ENCODE results near the gene IGDCC3.

The IGDCC3 gene

GRCh38 chr15:65330934-65331645, 46.7 kb downstream of the IGDCC3 start:
- in situ Hi-C loops (cut with HindIII; ENCODE audit: low sequenced_read_pairs): no loop called here

GRCh38 chr15:65329984-65330735, 47.6 kb downstream of the IGDCC3 start:
- in situ Hi-C loops (cut with HindIII; ENCODE audit: low sequenced_read_pairs): no loop called here

DNA sequence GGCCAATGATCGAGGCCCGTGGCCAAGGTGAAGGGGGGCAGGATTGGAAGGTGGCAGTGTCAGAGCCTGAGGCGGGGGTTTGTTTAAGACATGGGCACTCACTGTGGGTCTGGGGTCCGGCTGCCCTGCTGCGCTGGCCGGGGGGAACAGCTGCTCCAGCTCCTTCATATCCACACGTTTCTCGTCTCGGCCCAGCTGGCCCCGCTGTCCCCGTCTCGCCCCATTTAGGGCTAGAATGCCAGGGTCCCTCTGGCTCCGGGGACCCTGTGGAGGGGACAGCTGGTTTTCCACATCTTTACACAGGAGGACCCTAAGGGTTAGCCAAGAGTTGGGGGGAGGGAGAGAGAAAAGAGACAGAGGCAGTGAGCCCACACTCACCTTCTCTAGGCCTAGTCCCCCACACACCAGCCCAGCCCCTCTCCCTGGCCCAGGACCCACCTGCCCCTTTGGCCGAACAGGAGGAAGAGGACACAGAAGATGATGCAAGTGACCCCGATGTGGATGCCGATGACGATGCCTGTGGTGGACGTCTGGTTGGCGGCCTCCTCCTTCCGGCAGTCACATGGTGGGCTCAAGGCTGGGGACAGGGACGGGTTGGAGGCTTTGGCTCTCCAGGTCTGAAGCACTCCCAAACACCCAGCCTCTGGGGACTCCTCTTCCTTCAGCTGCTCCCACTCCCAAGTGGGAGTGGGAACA, 48.4 kb downstream of the IGDCC3 start:
- in situ Hi-C loops (cut with HindIII; ENCODE audit: low sequenced_read_pairs): no loop called here

GRCh38 chr15:65328506-65329287, 49.1 kb downstream of the IGDCC3 start:
- in situ Hi-C loops (cut with HindIII; ENCODE audit: low sequenced_read_pairs): no loop called here

DNA sequence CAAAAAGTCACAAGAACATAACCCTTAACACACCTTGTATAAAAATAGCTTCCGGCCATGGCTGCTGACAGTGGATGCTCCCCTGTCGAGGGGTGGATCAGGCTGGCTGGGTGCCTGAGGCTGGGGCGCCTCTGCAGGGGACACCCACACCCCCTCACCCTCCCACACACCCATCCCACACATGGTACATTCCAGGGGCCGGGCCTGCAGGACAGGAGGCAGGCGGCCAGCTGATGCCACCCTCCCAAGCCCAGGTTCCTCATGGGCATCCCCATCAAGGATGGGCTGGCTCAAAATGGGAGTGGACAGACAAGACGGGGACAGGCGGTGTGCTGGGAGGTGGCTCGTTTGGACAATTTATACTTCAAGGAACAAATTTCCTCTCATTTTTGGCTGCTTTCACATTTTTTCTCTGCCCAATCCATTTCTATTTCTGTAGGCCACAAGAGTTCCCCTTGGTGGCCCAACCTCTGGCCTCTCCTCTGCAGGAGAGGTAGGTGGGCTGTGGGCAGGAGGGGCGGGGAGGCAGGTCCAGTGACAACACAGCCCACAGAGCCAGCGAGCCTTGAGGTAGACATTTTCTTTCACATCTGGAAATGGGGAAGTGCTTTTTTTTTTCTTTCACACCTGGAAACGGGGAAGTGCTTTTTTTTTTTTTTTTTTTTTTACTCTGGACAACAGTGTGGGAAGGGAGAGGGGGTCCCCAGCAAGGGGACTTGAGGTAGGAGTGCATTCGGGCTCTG, 50.0 kb downstream of the IGDCC3 start:
- in situ Hi-C loops (cut with HindIII; ENCODE audit: low sequenced_read_pairs): no loop called here

DNA sequence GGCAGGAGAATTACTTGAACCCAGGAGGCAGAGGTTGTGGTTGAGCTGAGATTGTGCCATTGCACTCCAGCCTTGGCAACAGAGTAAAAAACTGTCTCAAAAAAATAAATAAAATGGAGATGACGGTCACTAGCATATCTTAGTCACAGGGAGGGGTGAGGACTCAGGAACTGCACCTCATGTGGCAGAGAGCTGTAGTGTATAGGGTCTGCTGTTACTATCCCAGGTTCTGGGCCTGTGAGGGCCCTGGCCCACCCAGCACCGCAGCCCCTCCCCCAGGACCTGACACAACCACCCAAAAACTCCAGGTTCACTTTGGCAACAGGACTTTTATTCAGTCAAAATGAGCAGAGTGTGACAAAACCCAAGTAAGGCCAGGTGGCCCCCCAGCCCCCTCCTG, 51.0 kb downstream of the IGDCC3 start:
- in situ Hi-C loops (cut with HindIII; ENCODE audit: low sequenced_read_pairs): no loop called here

DNA sequence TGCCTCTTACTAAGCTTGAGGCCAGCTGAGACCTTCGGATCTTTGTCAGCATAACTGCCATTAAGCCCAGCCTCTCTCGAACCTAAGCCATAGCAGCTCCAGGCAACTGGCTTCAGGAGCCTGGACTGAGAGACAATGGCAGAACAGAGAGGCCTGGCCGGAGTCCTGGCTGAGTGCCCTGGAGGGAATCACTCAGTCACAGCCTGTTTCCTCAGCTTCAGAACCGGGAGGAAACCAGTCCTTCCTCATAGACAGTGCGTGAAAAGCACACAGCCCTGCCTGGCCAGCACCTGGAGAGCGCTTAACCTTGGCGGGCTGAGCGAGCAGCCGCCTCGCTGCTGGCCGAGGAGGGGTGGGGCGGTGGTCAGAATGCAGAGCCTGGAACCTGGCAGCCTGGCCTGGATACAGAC, 51.7 kb downstream of the IGDCC3 start:
- in situ Hi-C loops (cut with HindIII; ENCODE audit: low sequenced_read_pairs): no loop called here

DNA sequence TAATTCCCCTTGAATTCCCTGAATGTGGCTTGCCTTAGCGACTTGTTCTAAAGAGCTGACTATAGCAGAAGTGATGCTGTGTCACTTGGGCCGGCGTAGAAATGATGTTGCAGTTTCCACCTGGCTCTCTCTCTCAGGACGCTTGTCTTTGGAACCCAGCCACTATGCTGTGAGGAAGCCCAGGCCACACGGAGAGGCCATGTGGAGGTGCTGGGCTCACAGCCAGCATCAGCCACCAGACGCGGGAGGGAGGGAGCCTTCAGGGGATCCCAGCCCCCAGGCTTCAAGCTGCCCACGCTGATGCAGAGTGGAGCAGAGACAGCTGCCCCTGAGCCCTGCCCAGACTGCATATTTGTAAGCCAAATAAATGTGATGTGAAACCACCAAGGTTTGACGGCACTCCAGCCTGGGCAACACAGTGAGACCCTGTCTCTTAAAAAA, 54.7 kb downstream of the IGDCC3 start:
- in situ Hi-C loops (cut with HindIII; ENCODE audit: low sequenced_read_pairs): loop anchor here (5.0 kb wide), 1 partner anchor 69 kb away; no protein-coding TSS in a partner anchor

DNA sequence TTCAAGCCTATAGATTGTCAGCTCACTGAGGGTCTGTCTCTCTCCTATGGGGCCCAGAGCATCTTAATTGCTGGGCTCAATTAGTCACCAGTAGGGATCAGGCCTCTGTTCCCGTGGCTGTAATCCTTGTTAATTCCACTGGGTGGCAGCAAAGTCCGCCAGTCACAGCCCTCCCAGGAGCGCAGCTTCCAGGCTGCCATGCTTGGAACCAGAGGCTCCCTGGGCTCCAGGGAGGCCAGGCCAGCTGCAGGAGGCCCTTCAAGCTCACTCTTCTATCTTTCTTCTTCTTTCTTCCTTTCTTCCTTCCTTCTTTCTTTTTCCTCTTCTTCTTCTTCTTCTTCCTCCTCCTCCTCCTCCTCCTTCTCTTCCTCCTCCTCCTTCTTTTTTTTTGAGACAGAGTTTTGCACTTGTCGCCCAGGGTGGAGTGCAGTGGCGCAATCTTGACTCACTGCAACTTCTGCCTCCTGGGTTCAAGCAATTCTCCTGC, 58.9 kb downstream of the IGDCC3 start:
- in situ Hi-C loops (cut with HindIII; ENCODE audit: low sequenced_read_pairs): no loop called here

DNA sequence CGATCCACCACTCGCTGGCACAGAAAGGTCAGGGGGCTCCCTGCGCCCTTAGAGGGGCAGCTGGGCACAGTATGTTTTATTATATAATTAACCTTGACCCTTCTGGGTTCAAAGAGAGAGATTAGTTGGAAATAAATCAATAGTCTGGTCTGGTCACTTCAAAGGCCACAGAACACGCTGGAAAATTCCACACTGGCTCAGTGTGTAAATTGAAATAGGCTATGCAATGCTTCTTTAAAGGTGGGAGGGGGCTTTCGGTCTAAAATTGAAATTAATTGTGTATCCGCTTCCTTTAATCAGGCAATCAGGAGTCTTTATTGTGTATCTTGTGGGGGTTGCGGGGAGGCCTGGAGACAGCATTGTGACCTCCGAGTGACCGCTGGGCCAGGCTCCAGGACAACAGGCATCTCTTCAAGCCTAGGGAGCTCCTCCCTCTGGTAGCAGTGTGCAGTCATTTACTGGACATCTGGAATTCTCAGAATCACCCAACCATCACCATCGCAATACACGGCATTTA, 65.3 kb downstream of the IGDCC3 start:
- in situ Hi-C loops (cut with HindIII; ENCODE audit: low sequenced_read_pairs): no loop called here

- in situ Hi-C loops (cut with HindIII; ENCODE audit: low sequenced_read_pairs): no loop called here
Observed at GRCh38 chr15:65311760-65312159, 66.0 kb downstream of the IGDCC3 start.

DNA sequence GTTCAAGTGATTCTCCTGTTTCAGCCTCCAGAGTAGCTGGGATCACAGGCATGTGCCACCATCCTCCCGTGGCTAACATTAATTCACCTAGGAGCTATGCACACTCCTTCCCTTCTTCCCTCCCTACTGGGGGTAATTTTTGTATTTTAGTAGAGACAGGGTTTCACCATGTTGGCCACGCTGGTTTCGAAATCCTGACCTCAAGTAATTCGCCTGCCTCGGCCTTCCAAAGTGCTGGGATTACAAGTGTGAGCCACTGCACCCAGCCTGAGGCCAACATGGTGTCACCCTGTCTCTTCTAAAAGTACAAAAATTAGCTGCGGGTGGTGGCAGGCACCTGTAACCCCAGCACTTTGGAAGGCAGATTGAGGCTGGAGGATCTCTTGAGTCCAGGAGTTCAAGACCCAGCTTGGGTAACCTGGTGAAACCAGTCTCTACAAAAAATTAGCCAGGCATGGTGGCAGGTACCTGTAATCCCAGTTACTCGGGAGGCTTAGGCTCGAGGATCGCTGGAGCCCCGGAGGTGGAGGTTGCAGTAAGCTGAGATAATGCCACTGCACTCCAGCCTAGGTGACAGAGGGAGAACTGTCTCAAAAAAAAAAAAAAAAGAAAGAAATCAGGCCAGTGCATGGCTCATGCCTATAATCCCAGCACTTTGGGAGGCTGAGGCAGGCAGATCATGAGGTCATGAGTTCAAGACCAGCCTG, 67.2 kb downstream of the IGDCC3 start:
- in situ Hi-C loops (cut with HindIII; ENCODE audit: low sequenced_read_pairs): no loop called here

DNA sequence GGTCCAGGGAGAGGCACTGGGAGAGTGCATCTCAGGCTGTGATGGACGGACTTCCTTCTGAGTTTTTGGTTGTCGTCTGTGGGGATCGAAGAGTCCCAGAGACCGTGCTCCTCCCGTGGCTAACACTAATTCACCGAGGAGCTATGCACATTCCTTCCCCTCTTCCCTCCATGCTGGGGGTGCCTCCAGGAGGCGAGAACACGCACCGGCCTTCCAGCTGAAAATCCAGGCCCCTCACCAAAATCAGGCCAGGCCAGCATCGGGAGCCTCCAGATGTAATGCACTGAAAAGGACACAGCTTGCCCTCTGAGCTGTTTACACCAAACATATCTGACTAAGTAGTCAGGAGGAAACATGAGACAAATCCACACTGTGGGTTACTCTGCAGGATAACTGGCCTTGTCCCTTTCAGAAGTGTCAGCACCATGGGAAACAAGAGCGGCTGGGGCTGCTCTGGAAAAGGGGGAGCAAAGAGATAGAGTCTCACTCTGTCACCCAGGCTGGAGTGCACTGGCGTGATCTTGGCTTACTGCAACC, 67.9 kb downstream of the IGDCC3 start:
- in situ Hi-C loops (cut with HindIII; ENCODE audit: low sequenced_read_pairs): no loop called here

- in situ Hi-C loops (cut with HindIII; ENCODE audit: low sequenced_read_pairs): no loop called here
Observed at GRCh38 chr15:65307978-65308377, 69.8 kb downstream of the IGDCC3 start.

DNA sequence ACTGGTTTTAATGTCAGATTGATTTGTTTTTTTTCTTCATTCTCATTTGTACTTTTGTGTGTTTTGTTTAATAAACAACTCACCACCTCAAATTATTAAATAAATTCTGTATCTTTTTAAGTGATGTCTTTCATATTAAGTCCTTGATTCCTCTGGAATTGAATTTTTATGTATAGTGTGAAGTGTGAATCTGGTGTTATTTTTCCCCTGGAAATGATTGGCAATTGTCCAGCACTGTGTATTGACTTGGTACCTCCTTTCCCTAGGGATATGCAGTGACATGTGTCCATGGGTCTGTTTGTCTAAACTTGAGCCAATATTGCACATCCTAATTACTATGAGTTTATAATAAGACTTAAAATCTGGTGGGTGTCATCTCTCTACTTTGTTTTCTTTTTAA, 71.3 kb downstream of the IGDCC3 start:
- in situ Hi-C loops (cut with HindIII; ENCODE audit: low sequenced_read_pairs): no loop called here

- in situ Hi-C loops (cut with HindIII; ENCODE audit: low sequenced_read_pairs): no loop called here
Observed at GRCh38 chr15:65305776-65306175, 72.0 kb downstream of the IGDCC3 start.

GRCh38 chr15:65305150-65305758, 72.5 kb downstream of the IGDCC3 start:
- in situ Hi-C loops (cut with HindIII; ENCODE audit: low sequenced_read_pairs): no loop called here

GRCh38 chr15:65304381-65305149, 73.2 kb downstream of the IGDCC3 start, which contains the start of gene RNU5B-1:
RNU5B-1 (plus strand) TSS chr15:65304677.
- in situ Hi-C loops (cut with HindIII; ENCODE audit: low sequenced_read_pairs): no loop called here

Data from endothelial cell of hepatic sinusoid (primary cell).